HG03565 (cell line): Measurements from ENCODE around the gene PLEKHA6.

ENCODE experiments used
- ATAC-seq: cut with Tn5 transposase; IDR thresholded peaks from one replicate; pipeline ENCODE4 v1.9.1; 2021; ENCODE audit warnings: mild to moderate bottlenecking, moderate library complexity; ENCODE audit not compliant: unreplicated experiment

Gene PLEKHA6

GRCh38 chr1:204359474-204360255 is at the start of gene PLEKHA6:
PLEKHA6 (minus strand) TSS chr1:204359929; CDS start chr1:204273727, 86,202 bp downstream.
- no peak for ATAC-seq

GRCh38 chr1:204409123-204409522 is 49.4 kb upstream of the PLEKHA6 start:
- no peak for ATAC-seq

- ATAC-seq = no peak
Observed at GRCh38 chr1:204408602-204409001, 48.9 kb upstream of the PLEKHA6 start.

- ATAC-seq = no peak
Observed at GRCh38 chr1:204408074-204408507, 48.4 kb upstream of the PLEKHA6 start.

- ATAC-seq = no peak
Observed at GRCh38 chr1:204407295-204407971, 47.7 kb upstream of the PLEKHA6 start.

GRCh38 chr1:204406621-204407020 is 46.9 kb upstream of the PLEKHA6 start:
- no peak for ATAC-seq

GRCh38 chr1:204405988-204406387 is 46.3 kb upstream of the PLEKHA6 start:
- no peak for ATAC-seq

GRCh38 chr1:204404629-204405028 is 44.9 kb upstream of the PLEKHA6 start:
- no peak for ATAC-seq

GRCh38 chr1:204402391-204402790 is 42.7 kb upstream of the PLEKHA6 start:
- ATAC-seq = no peak

- ATAC-seq = no peak
Observed at GRCh38 chr1:204401730-204402129, 42.0 kb upstream of the PLEKHA6 start.

- no peak for ATAC-seq
Observed at GRCh38 chr1:204400882-204401510, 41.3 kb upstream of the PLEKHA6 start.

- ATAC-seq = peak; percentile 41
Observed at GRCh38 chr1:204398197-204399125, 38.7 kb upstream of the PLEKHA6 start.

- no peak for ATAC-seq
Observed at GRCh38 chr1:204396015-204396583, 36.4 kb upstream of the PLEKHA6 start.

GRCh38 chr1:204391629-204392028 is 31.9 kb upstream of the PLEKHA6 start:
- ATAC-seq = no peak

- ATAC-seq = no peak
Observed at GRCh38 chr1:204390751-204391466, 31.2 kb upstream of the PLEKHA6 start.

- no peak for ATAC-seq
Observed at GRCh38 chr1:204385727-204386126, 26.0 kb upstream of the PLEKHA6 start.

GRCh38 chr1:204384636-204385352 is 25.1 kb upstream of the PLEKHA6 start:
- ATAC-seq = no peak

GRCh38 chr1:204383163-204383904 is 23.6 kb upstream of the PLEKHA6 start:
- ATAC-seq = no peak
